CD4-positive, alpha-beta T cell treated with Interleukin-17A for 4 hours (primary cell): ENCODE results near the gene TMEM179.

Experiments
- DNase-seq: peaks from one replicate; pipeline ENCODE4 v3.0.0-alpha.2; 2020; ENCODE audit warnings: mixed read lengths

The TMEM179 gene

DNA sequence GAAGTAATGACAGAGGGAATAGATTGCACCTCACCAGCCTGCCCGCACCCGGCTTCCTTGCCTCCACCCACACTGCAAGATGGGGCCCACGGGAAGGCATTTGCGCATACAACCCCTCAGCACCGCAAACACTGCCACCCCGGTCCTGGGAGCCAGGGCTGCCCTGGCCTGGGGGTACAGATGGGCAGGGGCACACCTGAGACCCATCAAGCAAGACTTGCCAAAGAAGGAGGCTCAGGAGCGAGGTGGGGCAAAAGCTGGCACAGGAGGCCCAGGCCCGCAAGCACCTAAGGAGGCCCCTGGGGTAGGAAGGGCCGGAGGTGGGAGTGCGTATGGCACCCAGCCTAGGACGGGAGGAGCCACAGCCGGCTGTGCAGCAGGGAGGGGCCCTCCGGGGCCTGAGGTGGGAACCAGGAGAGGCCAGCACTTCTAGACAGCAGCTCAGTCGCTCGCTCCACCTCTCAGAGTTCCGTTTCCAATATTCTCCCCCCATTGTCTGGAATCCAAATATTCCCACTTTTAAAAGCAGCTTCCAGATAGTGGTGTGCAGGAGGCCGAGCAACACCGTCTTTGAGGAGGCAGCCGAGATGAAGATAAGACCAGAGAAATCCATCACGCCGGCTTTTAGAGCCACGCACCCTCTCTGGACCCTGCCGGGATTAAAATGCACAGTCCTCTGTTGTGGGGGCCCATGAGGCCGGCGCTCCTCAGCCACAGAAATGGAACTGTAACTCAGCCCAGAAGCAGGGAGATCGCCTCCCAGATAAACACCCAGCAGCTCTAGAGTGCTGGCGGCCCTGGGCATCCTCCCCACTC, 37.2 kb downstream of the TMEM179 start:
- DNase-seq: no peak

DNA sequence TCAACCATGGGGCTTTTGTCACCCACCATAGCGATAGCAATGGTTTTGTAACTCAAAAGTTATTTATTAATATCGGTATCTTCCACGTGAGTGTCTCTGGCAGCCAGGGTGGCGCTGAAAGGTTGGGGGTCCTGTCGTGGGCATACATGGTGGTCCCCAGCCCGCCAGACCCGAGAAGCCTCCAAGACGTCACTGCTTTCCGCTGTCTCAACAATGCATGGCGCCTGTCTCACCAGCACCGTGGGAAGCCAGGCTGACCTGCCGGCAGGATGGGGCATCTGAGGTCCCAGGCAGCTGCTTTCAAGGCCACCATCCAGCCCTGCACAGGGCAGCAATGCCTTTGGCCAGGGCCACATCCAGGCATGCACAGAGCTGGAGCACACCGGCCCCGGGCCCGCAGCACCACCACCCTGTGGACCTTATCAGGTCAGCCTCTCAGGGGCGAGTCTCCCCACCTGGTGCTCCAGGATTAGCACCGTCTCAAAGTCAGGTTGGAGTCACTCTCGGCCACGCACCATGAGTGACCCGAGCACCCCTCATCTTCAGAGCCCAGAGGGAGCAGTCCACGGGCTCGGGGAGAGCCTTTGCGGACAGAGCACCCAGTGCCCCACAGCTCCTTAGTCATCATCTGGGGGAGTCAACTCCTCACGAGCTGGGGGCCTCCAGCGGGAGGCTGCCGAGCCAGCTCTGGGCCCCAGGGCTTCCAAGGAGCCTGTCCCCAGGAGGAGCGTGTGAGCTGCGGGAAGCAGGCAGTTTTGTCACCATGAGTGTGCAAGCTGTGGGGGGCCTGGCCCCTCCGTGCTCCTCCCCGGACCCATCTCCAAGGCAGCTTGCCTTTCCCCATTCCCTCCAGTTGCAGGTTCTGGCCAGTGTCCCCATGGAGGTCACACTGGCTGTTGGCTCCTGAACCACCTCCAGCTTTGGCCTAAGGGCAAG, 39.6 kb downstream of the TMEM179 start:
- DNase-seq: no peak

DNA sequence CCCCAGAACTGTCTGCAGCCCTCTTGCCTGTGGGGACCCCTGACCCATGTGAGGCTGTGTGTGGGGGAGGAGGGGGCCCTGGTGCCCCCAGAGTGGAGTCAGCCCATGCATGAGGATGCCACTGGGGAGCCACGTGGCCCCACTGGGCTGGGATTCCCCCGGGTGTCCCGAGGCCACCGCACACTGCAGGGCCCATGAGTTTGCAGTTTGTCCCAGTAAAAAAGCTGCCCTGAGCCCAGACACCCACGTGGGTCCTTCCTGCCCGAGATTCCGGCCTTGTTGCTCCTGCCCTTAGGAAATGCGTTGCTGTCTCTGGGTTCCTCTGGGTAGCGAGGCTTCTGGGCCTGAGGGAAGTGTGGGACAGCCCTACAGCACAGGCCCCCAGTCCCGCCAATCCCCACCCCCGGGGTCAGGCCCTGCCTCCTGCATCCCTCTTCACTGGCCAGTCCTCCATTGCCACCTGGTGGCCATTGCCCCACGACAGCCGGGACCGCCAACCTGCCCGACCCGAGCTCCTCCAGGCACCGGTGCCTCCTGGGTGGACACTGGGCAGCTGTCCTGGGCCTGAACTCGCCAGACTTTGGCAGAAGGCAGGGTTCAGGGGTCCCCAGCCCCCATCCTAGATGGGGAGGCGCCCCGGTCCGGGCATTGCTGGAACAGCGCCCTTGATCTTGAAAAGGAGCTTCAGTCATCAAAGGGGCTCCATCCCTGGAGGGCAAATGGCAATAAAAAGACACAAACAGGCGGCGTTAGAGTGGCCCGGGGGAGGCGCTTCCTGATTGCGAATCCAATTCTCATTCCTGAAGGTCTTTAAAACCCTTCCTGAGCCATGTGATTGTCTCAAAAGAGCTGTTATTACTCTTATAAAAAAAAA, 40.6 kb downstream of the TMEM179 start:
- peak; percentile 79 for DNase-seq

DNA sequence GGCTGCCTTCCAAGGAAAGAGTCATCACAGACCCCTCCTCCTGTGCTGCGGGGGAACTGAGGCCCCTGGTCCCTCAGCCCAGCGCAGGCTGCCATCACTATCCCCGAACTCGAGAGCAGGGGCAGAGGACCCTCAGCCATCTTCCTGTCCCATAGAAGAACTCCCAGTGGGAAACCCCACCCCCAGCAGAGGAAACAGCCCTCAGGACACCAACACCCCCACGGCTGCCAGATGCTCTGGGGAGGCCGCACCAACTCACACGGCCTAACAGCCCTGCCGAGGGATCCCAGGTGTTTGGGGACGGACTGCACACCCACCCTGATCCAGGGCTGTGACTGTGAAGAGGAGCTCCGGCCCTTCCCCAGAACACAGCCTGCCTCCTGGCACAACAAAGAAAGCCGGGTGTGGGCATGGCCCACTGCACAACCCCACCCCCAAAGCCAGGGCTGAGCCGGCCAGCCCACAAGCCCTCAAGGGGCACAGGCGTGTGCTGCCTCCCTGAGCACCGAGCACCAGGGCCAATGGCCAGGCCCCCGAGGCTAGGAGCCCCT, 41.3 kb downstream of the TMEM179 start:
- no peak for DNase-seq

DNA sequence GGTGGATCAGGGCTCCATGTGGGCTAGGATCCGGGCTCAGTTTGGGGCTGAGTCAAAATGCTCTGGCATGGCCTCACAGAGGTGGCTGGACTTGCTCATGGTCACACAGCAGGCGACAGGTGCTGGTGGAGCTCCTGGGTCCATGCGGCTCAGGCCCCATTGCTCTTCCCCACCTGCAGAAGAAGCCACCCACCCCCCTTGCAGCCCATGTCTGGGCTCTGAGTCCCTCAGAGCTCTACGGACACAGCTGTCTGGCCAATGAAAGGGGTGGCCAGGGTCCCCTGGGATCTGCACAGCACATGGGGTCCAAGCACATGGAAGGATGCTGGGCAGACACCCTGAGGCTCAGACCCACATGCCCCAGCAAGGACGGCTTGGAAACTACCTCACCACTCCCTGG, 42.0 kb downstream of the TMEM179 start:
- DNase-seq: no peak

DNA sequence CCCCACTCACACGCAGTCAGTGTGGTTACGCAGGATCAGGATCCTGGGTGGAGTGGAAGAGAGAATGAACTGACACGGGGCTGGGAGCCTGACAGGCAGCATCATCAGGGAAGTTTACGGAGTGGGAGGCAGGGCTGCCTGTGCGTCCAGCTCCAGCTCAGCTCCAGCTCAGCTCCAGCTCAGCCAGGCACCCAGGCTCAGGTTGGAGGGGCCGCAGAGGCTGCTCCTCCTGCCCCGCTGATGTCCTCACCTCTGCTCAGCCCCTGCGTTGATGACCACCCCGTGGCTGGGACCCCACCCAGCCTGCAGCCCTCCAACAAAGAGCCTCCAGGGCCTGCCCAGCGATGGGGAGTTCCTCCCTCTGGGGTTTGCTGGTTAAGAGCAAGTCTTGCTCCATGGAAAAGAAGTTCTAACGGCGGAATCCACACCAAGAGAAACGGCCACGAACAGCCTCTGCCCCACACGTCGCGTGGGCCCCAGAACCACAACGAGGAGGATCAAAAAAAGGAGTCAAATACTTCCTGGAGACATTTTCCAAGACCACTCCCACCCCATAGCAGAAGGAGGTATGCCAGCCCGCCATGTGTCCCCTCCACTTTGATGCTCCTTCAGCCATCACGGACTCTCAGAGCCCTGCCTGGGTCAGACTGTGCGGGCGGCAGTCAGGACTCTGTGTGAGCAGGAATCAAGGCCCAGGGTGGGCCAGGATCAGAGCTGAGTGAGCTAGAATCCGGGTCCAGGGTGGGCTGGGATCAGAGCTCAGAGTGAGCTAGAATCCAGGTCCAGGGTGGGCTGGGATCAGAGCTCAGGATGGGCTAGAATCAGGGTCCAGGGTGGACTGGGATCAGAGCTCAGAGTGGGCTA, 42.7 kb downstream of the TMEM179 start:
- no peak for DNase-seq

DNA sequence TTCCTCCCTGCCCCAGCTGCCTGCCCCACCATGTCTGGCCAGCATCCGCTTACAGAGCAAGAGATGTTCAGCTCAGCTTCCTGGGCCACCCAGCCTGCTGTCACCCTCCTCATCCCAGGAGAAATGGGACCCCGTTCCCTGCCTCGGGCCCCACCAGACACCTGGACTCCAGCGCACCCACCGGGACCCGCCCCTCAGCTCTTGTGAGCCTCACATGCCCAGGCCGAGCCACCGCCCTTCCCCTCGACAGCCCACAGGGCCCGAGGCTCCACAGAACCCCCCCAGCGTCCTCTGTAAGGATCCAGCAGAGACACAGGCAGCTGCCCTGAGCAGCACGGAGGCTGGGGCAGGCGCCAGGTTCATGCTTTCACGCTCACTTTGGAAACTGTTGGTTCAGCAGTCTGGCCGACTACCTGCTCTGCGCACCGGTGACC, 43.4 kb downstream of the TMEM179 start:
- no peak for DNase-seq

DNA sequence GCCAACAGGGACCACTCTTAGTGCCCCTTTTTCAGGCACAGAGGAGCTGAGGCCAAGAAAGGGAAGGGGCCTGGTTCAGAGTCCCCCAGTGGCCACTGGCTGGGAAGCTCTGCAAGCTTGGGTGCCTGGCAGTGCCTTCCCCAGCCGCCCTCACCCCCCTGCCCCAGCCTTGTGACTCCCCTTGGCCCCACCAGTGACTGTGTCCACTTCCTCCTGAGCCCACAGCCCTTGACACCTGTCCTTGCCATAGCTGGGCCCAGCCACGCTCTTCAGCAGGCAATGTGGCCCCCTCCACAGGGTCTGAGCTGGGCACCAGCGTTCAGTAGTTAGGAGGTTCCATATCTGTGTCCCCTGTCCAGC, 44.0 kb downstream of the TMEM179 start:
- no peak for DNase-seq

DNA sequence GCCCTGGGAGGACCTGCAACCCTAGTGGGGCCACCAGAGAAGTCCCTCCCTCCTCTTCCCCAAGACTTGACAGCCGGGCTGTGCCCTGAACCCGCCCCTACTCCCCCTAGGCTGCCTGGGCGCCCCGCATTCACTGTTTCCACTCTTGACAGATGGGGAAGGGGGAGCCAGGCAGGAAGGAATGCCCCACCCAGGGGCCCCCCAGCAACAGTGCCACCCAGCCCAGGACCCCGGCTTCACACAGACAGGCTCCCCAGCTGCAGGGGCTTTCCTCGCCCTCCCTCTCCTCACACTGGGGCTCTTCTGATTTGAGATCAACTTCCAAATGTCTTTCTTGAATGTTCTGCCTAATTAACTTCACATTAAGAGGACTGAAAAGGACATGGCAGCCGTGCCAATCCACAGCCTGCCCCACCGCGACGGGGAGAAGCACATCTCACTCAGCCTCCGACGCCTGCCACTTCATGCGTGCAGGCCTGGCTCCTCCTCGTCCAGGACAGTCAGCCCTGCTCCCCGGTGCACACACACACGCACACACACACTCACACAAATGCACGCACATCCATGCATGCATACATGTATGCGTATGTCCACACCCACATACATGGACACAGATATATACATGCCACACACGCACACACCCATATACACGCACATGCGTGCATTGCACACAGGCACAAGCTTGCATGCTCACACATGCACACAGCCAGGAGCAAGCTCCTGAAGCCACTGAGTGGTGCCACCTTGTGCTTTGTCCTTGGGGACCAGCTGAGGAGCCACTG, 44.6 kb downstream of the TMEM179 start:
- no peak for DNase-seq

DNA sequence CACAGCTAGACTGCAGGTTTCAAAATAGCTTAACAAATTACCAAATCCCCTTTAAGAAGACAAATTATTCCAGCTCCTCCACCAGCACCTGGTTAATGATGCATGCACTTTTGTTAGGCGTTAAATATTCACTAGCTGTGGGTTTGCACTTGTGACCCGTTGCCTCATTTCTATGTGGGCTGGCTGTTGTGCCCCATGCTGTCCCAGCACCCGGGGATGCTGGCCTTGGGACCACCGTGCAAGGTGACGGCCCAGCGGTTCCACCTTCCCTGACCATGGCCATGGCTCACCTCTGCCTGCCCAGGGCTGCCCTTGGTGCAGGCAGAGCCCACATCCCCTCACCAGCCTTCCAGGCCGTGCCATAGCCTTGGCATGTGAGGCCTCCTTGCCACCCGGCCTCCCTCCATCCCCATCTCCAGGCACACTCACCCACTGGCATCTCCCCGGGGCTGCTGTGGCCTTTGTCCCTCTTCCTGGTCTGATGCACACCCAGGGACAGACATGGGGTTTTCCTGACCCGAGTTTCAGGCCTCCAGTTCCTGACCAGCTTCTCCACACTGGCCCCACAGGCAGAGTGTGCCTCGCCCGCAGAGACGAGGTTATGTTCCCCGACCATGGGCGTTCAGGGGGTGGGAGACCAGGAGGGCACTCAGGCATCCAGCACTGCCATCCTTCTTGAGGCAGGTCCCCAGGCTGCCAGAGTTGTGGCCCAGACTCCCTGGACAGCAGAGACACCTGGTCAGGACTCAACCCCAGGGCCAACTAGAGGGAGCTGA, 45.4 kb downstream of the TMEM179 start:
- no peak for DNase-seq

DNA sequence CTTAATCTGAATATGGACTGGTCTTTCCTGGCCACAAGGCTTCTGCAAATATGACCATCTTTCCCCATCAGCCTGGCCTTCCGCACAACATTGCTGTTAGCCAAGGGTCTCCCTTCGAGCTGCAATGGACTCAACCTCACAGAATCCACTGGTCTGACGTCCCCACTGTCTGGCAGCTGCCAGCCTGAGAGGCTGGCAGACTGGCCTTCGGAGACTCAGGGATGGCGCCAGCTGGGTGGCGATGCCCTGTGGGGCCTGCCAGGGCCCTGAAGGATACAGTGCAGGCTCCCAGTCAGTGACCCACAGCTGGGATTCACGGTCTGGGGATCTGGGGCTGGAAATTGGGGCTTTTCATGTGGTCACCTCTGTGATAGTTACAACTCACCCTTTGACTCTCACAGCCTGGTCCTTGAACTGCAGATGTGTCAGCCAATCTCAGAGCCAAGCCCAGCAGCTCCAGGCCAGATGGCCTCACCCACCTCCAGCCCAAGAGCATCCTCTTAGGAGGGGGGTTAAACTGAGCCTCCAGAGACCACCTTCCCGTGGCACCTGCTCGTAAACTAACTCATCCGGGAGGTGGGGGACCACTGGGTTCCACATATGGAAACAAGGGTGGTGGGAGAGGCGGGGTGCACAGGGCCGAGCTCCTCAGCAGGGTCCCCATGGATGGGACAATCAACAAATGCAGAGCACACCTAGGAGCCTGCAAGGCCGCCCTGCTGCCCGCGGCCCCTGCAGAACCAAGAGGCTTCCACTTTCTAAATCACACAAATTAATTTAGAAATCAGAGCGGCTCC, 46.1 kb downstream of the TMEM179 start:
- no peak for DNase-seq

DNA sequence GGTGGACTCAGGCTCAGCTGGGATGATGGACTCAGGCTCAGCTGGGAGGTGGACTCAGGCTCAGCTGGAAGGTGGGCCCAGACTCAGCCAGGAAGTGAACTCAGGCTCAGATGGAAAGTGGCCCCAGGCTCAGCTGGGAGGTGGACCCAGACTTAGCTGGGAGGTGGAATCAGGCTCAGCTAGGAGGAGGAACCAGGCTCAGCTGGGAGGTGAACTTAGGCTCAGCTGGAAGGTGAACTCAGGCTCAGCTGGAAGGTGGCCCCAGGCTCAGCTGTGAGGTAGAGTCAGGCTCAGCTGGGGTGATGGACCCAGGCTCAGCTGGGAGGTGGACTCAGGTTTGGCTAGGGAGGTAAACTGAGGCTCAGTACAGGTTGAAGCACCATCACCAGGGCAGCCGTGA, 46.8 kb downstream of the TMEM179 start:
- no peak for DNase-seq

DNA sequence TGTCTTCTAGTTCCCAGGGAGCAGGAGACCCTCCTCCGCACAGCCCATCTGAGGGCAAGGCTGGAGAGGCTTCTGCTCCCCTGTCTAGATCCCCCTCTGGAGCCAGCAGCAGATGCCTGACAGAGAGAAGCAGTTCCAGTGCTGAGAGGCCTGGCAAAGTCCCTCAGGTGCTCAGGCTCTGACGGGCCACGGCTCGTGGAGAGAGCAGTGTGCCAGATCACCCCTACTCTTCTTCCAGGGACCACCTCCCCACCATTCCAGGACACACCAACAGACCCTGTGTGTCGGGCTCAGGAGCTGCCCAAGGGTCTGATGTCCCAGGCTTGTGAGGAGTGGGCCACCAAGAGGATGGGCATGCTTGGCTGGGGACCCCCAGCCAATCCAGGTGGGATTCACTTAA, 47.5 kb downstream of the TMEM179 start:
- DNase-seq: no peak

DNA sequence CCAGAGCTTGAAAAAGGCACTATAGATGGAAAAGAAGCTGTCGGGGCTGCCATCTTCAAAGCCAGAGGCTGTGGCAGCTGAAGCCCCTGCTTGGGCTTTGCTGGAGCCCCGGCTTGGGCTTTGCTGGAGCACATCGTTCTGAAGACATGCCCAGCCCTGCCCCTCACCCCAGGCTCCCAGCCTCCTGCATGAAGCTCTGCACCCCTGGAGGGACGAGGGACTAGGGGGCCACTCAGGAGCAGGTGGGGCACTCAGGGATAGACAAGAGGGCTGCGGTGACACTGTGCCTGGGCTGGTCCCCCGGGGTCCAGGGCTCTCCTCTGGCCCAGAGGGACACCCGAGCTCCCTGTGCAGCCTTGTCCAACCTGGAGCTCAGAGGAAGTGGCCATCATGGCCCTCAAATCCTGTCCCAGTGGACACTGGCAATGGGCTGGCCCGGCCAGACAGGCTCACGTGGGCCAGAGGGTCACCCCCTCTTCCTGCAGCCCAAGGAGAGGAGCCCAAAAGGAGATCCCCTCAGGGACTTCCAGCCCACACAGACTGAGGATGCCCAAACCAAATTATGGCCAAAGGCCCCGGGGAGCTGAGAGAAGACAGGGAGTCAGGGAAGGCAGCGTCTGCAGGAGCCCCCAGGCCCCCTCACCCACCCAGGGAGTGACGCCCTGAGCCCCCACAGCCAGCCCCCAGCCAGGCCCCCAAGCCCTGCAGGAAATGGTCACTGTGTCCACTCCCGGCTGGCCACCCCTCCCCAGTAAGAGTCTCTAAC, 48.1 kb downstream of the TMEM179 start:
- no peak for DNase-seq

DNA sequence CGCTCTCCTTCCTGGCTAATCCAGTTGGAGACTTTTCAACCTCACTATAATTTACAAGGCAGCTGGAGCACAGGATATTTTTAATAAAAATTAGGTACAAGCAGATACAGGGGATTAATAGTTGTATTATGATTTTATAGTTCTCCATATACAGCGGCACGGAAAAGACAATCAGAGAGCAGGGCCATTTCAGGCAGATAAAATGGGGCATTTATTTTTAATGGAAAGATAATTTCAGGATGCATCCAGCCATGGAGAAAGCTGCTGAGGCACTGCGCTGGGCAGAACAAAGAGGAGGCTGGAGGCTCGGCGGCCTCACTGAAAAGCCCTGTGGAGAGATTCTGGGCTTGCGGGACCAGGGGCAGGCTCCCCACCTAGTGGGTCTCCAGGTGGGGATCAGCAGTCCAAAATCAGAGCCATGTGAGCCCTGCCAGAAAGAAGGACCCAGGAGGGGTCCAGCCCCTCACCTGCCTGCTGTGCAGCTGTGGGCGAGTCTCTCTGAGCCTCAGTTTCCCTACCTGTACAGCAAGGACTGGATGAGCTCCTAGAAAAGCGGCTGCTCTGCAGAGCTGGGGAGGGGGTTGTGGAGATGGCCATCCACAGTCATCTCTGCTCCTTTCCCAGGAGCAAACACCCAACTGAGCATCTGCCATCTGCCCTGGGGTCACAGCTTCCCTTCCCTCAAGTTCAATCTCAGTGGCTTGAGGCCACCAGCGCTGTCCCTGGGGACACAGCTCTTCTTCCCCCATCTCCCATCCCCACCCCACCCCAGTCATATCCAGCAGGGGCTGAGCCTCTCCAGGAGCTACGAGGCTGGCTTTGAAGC, 48.9 kb downstream of the TMEM179 start:
- DNase-seq: no peak

DNA sequence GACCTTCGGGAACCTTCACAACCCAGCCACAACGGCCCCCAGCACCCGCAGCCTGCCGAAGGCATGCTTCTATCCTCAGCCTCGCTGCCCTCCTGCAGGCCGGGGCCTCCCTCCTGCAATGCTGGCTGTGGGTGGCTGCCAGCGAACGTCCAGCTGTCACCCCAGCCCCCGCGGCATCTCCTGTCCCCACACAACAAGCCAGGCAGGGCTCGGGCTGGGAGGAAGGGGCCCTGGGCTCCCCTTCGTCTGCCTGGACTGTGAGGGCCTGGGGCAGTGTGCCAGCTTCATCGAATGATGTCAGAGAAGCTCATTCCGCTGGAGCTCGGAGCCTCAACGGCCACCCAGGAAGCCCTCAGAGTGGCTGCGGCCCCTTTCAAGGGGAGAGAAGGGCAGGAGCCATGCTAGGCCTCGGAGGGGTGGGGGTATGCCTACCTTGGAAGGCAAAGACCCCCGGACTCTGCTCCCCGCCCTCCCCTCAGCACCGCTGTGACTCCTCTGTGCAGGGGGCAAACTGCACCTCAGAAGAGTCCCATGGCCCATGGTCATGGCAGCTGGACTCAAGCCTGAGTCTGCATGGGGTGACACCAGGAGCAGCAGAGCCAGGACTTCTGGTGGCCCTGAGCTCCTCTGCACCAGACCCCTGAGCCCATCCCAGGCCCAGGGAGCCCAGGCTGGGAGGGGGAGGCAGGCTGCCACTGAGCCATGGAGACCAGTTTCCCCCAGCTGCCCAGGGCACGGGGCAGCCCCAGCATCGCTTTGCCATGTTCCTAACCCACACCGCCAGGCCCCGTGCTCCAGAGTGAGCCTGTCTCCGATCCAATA, 49.8 kb downstream of the TMEM179 start:
- DNase-seq: no peak
